ENCODE data around the gene RALGPS1. TPM values are rescaled to one million over a fixed set of nuclear protein-coding genes. Genes with fewer than 3 reads are reported as not detected.

Gene RALGPS1
- total and polyA plus RNA-seq, 2 of the 13 experiments (the other 11 are each of a cell fraction or from before 2014, with no cell fraction given), result 3.7 to 6.5 TPM

DNA sequence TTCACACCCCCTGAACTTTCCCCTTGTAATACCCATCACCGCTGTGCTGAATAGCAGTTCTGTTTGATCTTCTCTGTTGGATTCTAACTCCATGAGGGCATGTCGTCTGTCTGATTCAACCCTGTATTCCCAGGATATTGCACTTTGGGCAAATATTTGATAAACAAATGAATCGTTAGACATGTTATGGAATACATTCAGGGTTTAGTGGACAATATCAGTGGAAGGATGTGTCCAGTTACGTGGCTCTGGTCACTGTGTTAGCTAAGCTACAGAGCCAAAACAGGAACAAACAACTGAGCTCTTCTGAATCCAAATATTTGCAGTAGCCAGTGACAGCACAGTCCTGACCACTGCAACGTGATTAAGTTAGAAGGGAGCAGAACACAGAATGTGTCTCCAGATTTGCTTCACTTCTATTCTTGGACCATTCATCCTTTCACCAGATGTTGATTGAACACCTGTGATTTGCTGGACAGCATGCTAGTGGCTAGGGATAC, 194.7 kb downstream of the RALGPS1 start (continued):
- TF ChIP-seq U2AF1 (optimal IDR thresholded peaks at IDR 0.05; ENCODE audit: low read depth, low read length) (no peak), ZNF761 (CRISPR knock-in tag; conservative IDR thresholded peaks at IDR 0.05) (peak; percentile 74; the same call in 1 of the 2 replicates), JUND (CRISPR knock-in tag; IDR thresholded peaks at IDR 0.05) (0 out of 2 replicates have a peak, but pooled peaks have one; percentile 24), PHF21A (CRISPR knock-in tag; IDR thresholded peaks at IDR 0.05) (peak; percentile 84), NR2F2 (IDR thresholded peaks at IDR 0.05; ENCODE audit: borderline replicate concordance, low read depth) (peak; percentile 55; the same call in 1 of the 2 replicates), MAFF (IDR thresholded peaks at IDR 0.05; ENCODE audit: low read depth, low read length) (peak; percentile 23; the same call in 1 of the 2 replicates), ZMYM2 (CRISPR knock-in tag; IDR thresholded peaks at IDR 0.05) (peak; percentile 87), ZNF354B (CRISPR knock-in tag; IDR thresholded peaks at IDR 0.05) (no peak), ATF7 (IDR thresholded peaks at IDR 0.05) (peak; percentile 17; the same call in 1 of the 2 replicates), ATF7 (CRISPR knock-in tag; IDR thresholded peaks at IDR 0.05) (peak; percentile 46; the same call in 1 of the 2 replicates), FOXO1 (CRISPR knock-in tag; IDR thresholded peaks at IDR 0.05) (peak; percentile 47; the same call in 1 of the 2 replicates), BCL6 (CRISPR knock-in tag; IDR thresholded peaks at IDR 0.05) (peak; percentile 45; the same call in 1 of the 2 replicates), ELF3 (CRISPR knock-in tag; IDR thresholded peaks at IDR 0.05) (peak; percentile 71)
- TF ChIP-seq, protein P1, sequence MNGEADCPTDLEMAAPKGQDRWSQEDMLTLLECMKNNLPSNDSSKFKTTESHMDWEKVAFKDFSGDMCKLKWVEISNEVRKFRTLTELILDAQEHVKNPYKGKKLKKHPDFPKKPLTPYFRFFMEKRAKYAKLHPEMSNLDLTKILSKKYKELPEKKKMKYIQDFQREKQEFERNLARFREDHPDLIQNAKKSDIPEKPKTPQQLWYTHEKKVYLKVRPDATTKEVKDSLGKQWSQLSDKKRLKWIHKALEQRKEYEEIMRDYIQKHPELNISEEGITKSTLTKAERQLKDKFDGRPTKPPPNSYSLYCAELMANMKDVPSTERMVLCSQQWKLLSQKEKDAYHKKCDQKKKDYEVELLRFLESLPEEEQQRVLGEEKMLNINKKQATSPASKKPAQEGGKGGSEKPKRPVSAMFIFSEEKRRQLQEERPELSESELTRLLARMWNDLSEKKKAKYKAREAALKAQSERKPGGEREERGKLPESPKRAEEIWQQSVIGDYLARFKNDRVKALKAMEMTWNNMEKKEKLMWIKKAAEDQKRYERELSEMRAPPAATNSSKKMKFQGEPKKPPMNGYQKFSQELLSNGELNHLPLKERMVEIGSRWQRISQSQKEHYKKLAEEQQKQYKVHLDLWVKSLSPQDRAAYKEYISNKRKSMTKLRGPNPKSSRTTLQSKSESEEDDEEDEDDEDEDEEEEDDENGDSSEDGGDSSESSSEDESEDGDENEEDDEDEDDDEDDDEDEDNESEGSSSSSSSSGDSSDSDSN (CRISPR knock-in tag; IDR thresholded peaks at IDR 0.05), result peak; percentile 26; the same call in 1 of the 2 replicates
- TF ChIP-seq, protein P2, sequence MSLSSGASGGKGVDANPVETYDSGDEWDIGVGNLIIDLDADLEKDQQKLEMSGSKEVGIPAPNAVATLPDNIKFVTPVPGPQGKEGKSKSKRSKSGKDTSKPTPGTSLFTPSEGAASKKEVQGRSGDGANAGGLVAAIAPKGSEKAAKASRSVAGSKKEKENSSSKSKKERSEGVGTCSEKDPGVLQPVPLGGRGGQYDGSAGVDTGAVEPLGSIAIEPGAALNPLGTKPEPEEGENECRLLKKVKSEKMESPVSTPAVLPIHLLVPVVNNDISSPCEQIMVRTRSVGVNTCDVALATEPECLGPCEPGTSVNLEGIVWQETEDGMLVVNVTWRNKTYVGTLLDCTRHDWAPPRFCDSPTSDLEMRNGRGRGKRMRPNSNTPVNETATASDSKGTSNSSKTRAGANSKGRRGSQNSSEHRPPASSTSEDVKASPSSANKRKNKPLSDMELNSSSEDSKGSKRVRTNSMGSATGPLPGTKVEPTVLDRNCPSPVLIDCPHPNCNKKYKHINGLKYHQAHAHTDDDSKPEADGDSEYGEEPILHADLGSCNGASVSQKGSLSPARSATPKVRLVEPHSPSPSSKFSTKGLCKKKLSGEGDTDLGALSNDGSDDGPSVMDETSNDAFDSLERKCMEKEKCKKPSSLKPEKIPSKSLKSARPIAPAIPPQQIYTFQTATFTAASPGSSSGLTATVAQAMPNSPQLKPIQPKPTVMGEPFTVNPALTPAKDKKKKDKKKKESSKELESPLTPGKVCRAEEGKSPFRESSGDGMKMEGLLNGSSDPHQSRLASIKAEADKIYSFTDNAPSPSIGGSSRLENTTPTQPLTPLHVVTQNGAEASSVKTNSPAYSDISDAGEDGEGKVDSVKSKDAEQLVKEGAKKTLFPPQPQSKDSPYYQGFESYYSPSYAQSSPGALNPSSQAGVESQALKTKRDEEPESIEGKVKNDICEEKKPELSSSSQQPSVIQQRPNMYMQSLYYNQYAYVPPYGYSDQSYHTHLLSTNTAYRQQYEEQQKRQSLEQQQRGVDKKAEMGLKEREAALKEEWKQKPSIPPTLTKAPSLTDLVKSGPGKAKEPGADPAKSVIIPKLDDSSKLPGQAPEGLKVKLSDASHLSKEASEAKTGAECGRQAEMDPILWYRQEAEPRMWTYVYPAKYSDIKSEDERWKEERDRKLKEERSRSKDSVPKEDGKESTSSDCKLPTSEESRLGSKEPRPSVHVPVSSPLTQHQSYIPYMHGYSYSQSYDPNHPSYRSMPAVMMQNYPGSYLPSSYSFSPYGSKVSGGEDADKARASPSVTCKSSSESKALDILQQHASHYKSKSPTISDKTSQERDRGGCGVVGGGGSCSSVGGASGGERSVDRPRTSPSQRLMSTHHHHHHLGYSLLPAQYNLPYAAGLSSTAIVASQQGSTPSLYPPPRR (CRISPR knock-in tag; IDR thresholded peaks at IDR 0.05; ENCODE audit: borderline replicate concordance), result peak; percentile 90
- TF ChIP-seq, protein P3, sequence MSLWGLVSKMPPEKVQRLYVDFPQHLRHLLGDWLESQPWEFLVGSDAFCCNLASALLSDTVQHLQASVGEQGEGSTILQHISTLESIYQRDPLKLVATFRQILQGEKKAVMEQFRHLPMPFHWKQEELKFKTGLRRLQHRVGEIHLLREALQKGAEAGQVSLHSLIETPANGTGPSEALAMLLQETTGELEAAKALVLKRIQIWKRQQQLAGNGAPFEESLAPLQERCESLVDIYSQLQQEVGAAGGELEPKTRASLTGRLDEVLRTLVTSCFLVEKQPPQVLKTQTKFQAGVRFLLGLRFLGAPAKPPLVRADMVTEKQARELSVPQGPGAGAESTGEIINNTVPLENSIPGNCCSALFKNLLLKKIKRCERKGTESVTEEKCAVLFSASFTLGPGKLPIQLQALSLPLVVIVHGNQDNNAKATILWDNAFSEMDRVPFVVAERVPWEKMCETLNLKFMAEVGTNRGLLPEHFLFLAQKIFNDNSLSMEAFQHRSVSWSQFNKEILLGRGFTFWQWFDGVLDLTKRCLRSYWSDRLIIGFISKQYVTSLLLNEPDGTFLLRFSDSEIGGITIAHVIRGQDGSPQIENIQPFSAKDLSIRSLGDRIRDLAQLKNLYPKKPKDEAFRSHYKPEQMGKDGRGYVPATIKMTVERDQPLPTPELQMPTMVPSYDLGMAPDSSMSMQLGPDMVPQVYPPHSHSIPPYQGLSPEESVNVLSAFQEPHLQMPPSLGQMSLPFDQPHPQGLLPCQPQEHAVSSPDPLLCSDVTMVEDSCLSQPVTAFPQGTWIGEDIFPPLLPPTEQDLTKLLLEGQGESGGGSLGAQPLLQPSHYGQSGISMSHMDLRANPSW (CRISPR knock-in tag; IDR thresholded peaks at IDR 0.05; ENCODE audit: borderline replicate concordance), result 0 out of 2 replicates have a peak, but pooled peaks have one; percentile 78
- TF ChIP-seq, protein P4, sequence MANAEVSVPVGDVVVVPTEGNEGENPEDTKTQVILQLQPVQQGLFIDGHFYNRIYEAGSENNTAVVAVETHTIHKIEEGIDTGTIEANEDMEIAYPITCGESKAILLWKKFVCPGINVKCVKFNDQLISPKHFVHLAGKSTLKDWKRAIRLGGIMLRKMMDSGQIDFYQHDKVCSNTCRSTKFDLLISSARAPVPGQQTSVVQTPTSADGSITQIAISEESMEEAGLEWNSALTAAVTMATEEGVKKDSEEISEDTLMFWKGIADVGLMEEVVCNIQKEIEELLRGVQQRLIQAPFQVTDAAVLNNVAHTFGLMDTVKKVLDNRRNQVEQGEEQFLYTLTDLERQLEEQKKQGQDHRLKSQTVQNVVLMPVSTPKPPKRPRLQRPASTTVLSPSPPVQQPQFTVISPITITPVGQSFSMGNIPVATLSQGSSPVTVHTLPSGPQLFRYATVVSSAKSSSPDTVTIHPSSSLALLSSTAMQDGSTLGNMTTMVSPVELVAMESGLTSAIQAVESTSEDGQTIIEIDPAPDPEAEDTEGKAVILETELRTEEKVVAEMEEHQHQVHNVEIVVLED (CRISPR knock-in tag; IDR thresholded peaks at IDR 0.05; ENCODE audit: borderline replicate concordance), result peak; percentile 52; the same call in 1 of the 2 replicates

All from HepG2 (cell line).